ENCODE data around the gene SASH1.
"Not testable (repeated sequence)": the region's sequence is repeated elsewhere in the genome, so short reads cannot be mapped to it uniquely, and the experiment has no call there.

The SASH1 gene

GRCh38 chr6:148577687-148578488, 235.2 kb downstream of the SASH1 start:
- TF ChIP-seq L3MBTL2 (conservative IDR thresholded peaks at IDR 0.05) (no peak), FOXA1 (IDR thresholded peaks at IDR 0.05) (no peak), HDGF (IDR thresholded peaks at IDR 0.05; ENCODE audit: borderline replicate concordance) (no peak), TARDBP (IDR thresholded peaks at IDR 0.05) (no peak), BHLHE40 (IDR thresholded peaks at IDR 0.05; ENCODE audit: borderline replicate concordance) (no peak), ELF4 (IDR thresholded peaks at IDR 0.05) (no peak), LEF1 (IDR thresholded peaks at IDR 0.05; ENCODE audit: borderline replicate concordance) (no peak), ARNT (IDR thresholded peaks at IDR 0.05) (no peak), SP1 (IDR thresholded peaks at IDR 0.05) (no peak), ZNF384 (IDR thresholded peaks at IDR 0.05) (no peak), NFRKB (IDR thresholded peaks at IDR 0.05) (no peak), FOXK2 (IDR thresholded peaks at IDR 0.05) (no peak), CTBP1 (IDR thresholded peaks at IDR 0.05; ENCODE audit: borderline replicate concordance) (no peak), SUZ12 (IDR thresholded peaks at IDR 0.05) (no peak), FOXM1 (IDR thresholded peaks at IDR 0.05; ENCODE audit: borderline replicate concordance) (no peak)
- TF ChIP-seq, protein P1, sequence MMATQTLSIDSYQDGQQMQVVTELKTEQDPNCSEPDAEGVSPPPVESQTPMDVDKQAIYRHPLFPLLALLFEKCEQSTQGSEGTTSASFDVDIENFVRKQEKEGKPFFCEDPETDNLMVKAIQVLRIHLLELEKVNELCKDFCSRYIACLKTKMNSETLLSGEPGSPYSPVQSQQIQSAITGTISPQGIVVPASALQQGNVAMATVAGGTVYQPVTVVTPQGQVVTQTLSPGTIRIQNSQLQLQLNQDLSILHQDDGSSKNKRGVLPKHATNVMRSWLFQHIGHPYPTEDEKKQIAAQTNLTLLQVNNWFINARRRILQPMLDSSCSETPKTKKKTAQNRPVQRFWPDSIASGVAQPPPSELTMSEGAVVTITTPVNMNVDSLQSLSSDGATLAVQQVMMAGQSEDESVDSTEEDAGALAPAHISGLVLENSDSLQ (IDR thresholded peaks at IDR 0.05): no peak
- ChIA-PET POLR2A (interaction anchor here (0.6 kb wide), 1 partner anchor 228 kb away, joined by 3 read pairs; no protein-coding TSS in a partner anchor), CTCF (interaction anchor here (0.5 to 2.5 kb wide), 23 partner anchors 8 to 854 kb away, joined by 3 to 16 read pairs (median 4); no protein-coding TSS in a partner anchor)
- DNase-seq (ENCODE audit: extremely low spot score): peak; percentile 88

GRCh38 chr6:148578489-148578814, 235.8 kb downstream of the SASH1 start:
- DNase-seq (ENCODE audit: extremely low spot score): no peak
- POLR2A ChIA-PET: no interaction called here
- CTCF ChIA-PET: interaction anchor here (0.6 to 2.5 kb wide), 20 partner anchors 9 to 854 kb away, joined by 3 to 16 read pairs (median 4); no protein-coding TSS in a partner anchor
- TF ChIP-seq, protein P1 (IDR thresholded peaks at IDR 0.05): 0 out of 2 replicates have a peak, but pooled peaks have one; percentile 16
- no peak for TF ChIP-seq ELF4 (IDR thresholded peaks at IDR 0.05)
- TF ChIP-seq SUZ12 (IDR thresholded peaks at IDR 0.05): no peak

DNA sequence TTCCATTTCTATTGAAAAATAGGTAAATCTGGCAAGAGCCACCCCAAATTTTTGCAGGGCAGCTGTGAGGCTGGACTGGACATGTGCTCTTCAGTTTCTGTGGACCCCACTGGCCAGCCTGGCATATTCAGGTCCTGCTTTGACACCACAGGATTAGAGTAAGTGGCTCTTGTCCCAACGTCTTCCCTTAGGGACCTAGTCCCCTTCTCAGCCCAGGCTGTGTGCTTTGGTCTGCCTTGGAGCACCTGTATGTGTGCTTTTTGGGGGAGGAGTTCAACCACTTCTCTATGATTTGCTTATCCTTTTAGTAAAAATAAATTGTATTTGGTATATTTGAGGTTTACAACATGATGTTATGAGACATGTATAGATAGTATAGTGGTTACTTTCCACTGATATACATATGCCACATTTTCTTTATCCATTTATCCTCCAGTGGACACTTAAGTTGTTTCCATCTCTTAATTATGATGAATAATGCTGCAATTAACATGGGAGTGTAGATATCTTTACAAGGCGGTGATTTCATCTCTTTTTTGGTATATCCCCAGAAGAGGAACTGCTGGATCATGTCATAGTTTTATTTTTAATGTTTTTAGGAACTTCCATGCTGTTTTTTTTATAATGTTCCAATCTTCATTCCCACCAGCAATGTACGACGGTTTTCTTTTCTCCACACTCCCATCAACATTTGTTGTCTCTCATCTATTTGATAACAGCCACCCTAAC, 236.4 kb downstream of the SASH1 start:
- ChIA-PET POLR2A (no interaction called here), CTCF (interaction anchor here (0.6 to 2.5 kb wide), 16 partner anchors 8 to 853 kb away, joined by 3 to 16 read pairs (median 4); no protein-coding TSS in a partner anchor)
- TF ChIP-seq SUZ12 (IDR thresholded peaks at IDR 0.05): no peak
- no peak for TF ChIP-seq NFRKB (IDR thresholded peaks at IDR 0.05)
- no peak for TF ChIP-seq HDGF (IDR thresholded peaks at IDR 0.05; ENCODE audit: borderline replicate concordance)
- no peak for TF ChIP-seq LEF1 (IDR thresholded peaks at IDR 0.05; ENCODE audit: borderline replicate concordance)
- no peak for TF ChIP-seq ZNF384 (IDR thresholded peaks at IDR 0.05)
- no peak for TF ChIP-seq SP1 (IDR thresholded peaks at IDR 0.05)
- TF ChIP-seq ARNT (IDR thresholded peaks at IDR 0.05): no peak
- TF ChIP-seq TARDBP (IDR thresholded peaks at IDR 0.05): no peak
- TF ChIP-seq CTBP1 (IDR thresholded peaks at IDR 0.05; ENCODE audit: borderline replicate concordance): no peak
- TF ChIP-seq, protein P1 (IDR thresholded peaks at IDR 0.05): no peak
- TF ChIP-seq FOXM1 (IDR thresholded peaks at IDR 0.05; ENCODE audit: borderline replicate concordance): no peak
- TF ChIP-seq L3MBTL2 (conservative IDR thresholded peaks at IDR 0.05): no peak
- TF ChIP-seq BHLHE40 (IDR thresholded peaks at IDR 0.05; ENCODE audit: borderline replicate concordance): no peak
- TF ChIP-seq FOXA1 (IDR thresholded peaks at IDR 0.05): no peak
- TF ChIP-seq FOXK2 (IDR thresholded peaks at IDR 0.05): no peak
- no peak for DNase-seq (ENCODE audit: extremely low spot score)

DNA sequence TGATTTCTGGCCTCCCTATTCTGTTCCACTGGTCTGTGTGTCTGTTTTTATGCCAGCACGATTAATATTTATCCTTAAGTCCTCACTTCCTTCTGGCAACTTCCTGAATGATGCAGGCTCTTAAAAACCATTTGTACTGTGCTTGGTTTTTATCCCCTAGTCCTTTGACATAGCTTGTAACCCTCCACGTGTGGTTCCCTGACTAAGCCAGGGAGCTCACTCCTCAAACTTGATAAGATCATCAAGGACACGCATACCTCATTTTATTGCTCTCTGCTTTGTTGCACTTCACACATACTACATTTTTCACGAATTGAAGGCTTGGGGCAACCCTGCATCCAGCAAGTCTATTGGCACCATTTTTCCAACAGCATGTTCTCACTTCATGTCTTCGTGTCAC, 237.8 kb downstream of the SASH1 start:
- TF ChIP-seq FOXA1 (IDR thresholded peaks at IDR 0.05): no peak
- no peak for TF ChIP-seq CTBP1 (IDR thresholded peaks at IDR 0.05; ENCODE audit: borderline replicate concordance)
- TF ChIP-seq SUZ12 (IDR thresholded peaks at IDR 0.05): no peak
- no peak for TF ChIP-seq SP1 (IDR thresholded peaks at IDR 0.05)
- TF ChIP-seq FOXM1 (IDR thresholded peaks at IDR 0.05; ENCODE audit: borderline replicate concordance): no peak
- no peak for DNase-seq (ENCODE audit: extremely low spot score)
- POLR2A ChIA-PET: no interaction called here
- CTCF ChIA-PET: no interaction called here

DNA sequence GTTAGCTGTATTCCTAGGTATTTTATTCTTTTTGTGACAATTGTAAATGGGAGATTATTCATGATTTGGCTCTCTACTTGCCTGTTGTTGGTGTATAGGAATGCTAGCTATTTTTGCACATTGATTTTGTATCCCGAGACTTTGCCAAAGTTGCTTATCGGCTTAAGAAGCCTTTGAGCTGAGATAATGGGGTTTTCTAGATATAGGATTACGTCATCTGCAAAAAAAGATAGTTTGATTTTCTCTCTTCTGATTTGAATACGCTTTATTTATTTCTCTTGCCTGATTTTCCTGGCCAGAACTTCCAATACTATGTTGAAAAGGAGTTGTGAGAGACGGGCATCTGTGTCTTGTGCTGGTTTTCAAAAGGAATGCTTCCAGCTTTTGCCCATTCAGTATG, 241.0 kb downstream of the SASH1 start:
- CTCF ChIA-PET: no interaction called here
- DNase-seq (ENCODE audit: extremely low spot score): no peak
- no peak for TF ChIP-seq ARNT (IDR thresholded peaks at IDR 0.05)
- no peak for TF ChIP-seq FOXA1 (IDR thresholded peaks at IDR 0.05)
- no peak for TF ChIP-seq SUZ12 (IDR thresholded peaks at IDR 0.05)
- no peak for TF ChIP-seq FOXM1 (IDR thresholded peaks at IDR 0.05; ENCODE audit: borderline replicate concordance)
- no peak for TF ChIP-seq TARDBP (IDR thresholded peaks at IDR 0.05)
- no peak for TF ChIP-seq SP1 (IDR thresholded peaks at IDR 0.05)
- no peak for TF ChIP-seq CTBP1 (IDR thresholded peaks at IDR 0.05; ENCODE audit: borderline replicate concordance)
- TF ChIP-seq, protein P1 (IDR thresholded peaks at IDR 0.05): no peak
- no peak for TF ChIP-seq BHLHE40 (IDR thresholded peaks at IDR 0.05; ENCODE audit: borderline replicate concordance)
- no peak for TF ChIP-seq ZNF384 (IDR thresholded peaks at IDR 0.05)
- TF ChIP-seq NFRKB (IDR thresholded peaks at IDR 0.05): no peak
- no peak for TF ChIP-seq LEF1 (IDR thresholded peaks at IDR 0.05; ENCODE audit: borderline replicate concordance)
- TF ChIP-seq ELF4 (IDR thresholded peaks at IDR 0.05): no peak
- TF ChIP-seq HDGF (IDR thresholded peaks at IDR 0.05; ENCODE audit: borderline replicate concordance): no peak
- no peak for TF ChIP-seq L3MBTL2 (conservative IDR thresholded peaks at IDR 0.05)
- no peak for TF ChIP-seq FOXK2 (IDR thresholded peaks at IDR 0.05)
- POLR2A ChIA-PET: no interaction called here

- CTCF ChIA-PET; POLR2A ChIA-PET; DNase-seq (ENCODE audit: extremely low spot score): not testable (repeated sequence)
Measured at GRCh38 chr6:148585641-148586040, 243.0 kb downstream of the SASH1 start.
